NCI-H82 (cell line): ENCODE data around the gene BEND3.
"Not testable (repeated sequence)": the region's sequence is repeated elsewhere in the genome, so short reads cannot be mapped to it uniquely, and the experiment has no call there.

Experiments
- DNase-seq: peaks from one replicate; lab custom pipeline; 2025; lab: John Stamatoyannopoulos, UW

BEND3 gene

GRCh38 chr6:107033126-107033525 is 82.2 kb downstream of the BEND3 start:
- DNase-seq = no peak

- no peak for DNase-seq
These were observed 83.3 kb downstream of the BEND3 start for GRCh38 chr6:107032051-107032450.

GRCh38 chr6:107030151-107030550 is 85.2 kb downstream of the BEND3 start:
- no peak for DNase-seq

GRCh38 chr6:107026965-107027364 is 88.3 kb downstream of the BEND3 start:
- no peak for DNase-seq

GRCh38 chr6:107021446-107022185 is 93.7 kb downstream of the BEND3 start:
- DNase-seq = no peak

- DNase-seq = no peak
These were observed 95.1 kb downstream of the BEND3 start for GRCh38 chr6:107020239-107020638.

- not testable (repeated sequence) for DNase-seq
These were observed 95.7 kb downstream of the BEND3 start for GRCh38 chr6:107019628-107020027.

- DNase-seq = no peak
These were observed 96.3 kb downstream of the BEND3 start for GRCh38 chr6:107019047-107019446.
